GM21717 (cell line): ENCODE results near the gene CDK6.
"Not testable (repeated sequence)": the region's sequence is repeated elsewhere in the genome, so short reads cannot be mapped to it uniquely, and the experiment has no call there.

Experiments
- ATAC-seq: cut with Tn5 transposase; IDR thresholded peaks from one replicate; pipeline ENCODE4 v1.9.1; 2021; ENCODE audit warnings: mild to moderate bottlenecking, moderate library complexity; ENCODE audit not compliant: unreplicated experiment

CDK6 gene

GRCh38 chr7:92836489-92836999 is at the start of gene CDK6:
TSS of gene CDK6 (minus strand) at chr7:92836573. CDS start at chr7:92833323, 3,250 bp downstream.
- peak; percentile 32 for ATAC-seq

- not testable (repeated sequence) for ATAC-seq
Measured at GRCh38 chr7:92886039-92886438, 49.7 kb upstream of the CDK6 start.

- no peak for ATAC-seq
Measured at GRCh38 chr7:92884218-92884617, 47.8 kb upstream of the CDK6 start.

DNA sequence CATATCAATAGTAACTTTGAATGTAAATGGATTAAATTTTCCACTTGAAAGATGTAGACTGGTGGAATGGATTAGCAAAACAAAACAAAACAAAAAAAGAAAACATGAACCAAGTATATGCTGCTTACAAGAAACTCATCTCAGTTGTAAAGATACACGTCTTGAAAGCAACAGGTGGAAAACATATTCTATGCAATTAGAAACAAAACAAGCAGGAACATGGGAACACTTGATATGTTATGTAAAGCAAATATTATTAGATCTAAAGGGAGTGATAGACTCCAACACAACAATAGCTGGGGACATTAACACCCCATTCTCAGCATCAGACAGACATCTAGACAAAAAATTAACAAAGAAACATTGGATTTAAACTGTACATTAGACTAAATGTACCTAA is 46.4 kb upstream of the CDK6 start:
- ATAC-seq: no peak

DNA sequence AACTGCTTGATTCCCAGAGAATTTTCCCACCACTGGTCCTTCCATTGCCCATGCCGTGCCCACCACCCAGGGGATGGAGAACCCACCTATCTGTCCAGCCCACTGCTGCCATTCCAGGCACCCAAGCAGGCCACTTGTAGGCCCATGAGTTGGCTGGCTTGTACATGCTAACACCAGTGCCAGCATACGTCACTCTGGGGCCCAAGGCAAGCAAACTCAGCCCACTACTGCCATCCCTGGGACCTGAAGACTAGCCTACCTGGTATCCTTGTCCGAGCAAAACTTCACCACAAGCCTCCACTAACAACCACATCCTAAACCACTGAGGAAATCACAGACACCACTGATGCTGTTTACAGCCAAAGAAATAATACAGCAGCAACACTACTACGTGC is 44.7 kb upstream of the CDK6 start:
- ATAC-seq: no peak

- no peak for ATAC-seq
Measured at GRCh38 chr7:92880212-92881090, 44.1 kb upstream of the CDK6 start.

DNA sequence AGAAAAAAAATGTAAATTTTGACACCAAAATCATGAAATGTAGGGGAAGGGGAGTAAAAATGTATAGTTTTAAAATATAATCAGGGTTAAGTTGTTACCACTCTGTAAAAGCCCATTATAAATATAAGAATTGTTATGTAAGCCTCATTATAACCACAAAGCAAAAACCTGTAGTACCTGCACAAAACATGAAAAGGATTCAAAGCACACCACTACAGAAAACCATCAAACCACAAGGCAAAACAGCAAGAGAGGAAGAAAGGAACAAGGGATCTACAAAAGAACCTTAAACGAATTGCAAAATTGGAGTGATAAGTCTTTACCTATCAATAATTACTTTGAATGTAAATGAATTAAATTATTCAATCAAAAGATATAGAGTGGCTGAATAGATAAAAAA is 41.0 kb upstream of the CDK6 start:
- ATAC-seq: no peak

- ATAC-seq: no peak
Measured at GRCh38 chr7:92876836-92877235, 40.5 kb upstream of the CDK6 start.

DNA sequence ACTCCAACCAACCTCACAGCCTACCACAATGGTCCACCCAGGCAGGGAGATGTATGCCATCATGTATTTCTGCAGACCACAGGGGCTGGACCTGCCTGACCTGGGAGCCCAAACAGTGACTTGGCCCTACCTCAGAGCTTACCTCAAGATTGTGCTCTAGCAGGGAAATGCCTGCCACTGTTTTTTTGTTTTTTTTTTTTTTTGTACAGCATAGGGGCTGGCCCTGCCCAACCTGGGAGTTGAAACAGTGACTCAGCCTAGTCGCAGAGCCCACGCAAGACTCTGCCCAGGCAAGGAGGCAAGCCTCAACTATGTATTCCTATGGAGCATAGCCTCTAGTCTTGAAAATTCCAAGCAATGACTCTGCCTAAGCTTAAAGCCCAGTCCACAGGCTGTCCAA is 39.3 kb upstream of the CDK6 start:
- no peak for ATAC-seq

GRCh38 chr7:92875173-92875572 is 38.8 kb upstream of the CDK6 start:
- ATAC-seq: no peak

DNA sequence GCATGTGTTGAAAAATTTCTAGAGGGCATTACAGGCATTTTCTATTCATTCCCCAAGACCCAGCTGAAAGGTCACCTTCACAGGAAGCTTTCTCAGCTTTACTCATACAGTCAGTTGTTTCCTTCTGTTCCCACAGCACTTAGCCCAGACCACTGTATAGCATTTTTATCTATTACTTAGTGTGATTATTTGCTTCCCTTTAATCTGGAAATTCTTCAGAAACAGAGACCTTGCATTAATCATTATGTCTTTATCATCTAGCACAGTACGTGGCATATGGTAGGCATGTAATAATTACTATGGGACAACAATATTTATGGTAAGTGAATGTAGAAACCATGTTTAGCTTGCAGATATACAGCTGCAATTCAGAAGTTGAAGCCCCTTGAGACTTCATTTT is 38.2 kb upstream of the CDK6 start:
- no peak for ATAC-seq

DNA sequence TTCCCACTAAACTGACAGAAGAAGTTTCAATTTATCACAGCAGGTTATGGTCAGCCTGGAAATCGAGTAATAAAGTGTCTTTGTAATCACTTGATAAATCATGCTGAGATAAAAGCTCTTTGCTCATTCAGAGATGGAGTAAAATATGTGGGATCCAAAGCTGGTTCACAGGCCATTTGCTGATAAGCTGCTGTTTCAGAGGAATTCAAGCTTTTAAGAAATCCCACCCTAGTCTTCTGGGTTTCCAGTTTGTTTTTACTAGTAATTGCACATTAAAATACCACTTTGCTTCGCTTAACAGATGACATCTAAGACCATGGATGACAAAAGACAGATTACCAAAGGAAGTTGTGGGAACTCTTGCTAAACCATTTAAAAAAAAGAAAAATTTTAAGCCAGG is 37.4 kb upstream of the CDK6 start:
- ATAC-seq: no peak

DNA sequence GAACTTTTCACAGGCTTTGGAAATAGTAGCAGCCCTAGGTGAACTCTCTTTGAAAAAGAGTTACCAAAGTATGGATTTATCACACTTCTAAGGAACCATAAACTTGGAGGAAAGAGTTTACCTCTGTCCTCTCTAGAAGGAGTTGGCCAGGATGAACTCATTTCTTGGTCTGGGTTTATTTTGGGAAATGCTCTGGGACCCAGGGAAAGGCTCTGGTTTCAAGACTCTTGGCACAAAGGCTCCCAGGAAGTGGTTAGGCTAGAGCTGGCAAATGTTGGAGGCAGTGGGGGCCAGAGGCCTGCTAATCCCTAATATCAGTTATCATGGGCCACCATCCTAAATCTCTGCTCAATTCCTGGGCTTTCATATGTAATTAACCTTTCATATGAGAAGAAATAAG is 36.3 kb upstream of the CDK6 start:
- no peak for ATAC-seq

DNA sequence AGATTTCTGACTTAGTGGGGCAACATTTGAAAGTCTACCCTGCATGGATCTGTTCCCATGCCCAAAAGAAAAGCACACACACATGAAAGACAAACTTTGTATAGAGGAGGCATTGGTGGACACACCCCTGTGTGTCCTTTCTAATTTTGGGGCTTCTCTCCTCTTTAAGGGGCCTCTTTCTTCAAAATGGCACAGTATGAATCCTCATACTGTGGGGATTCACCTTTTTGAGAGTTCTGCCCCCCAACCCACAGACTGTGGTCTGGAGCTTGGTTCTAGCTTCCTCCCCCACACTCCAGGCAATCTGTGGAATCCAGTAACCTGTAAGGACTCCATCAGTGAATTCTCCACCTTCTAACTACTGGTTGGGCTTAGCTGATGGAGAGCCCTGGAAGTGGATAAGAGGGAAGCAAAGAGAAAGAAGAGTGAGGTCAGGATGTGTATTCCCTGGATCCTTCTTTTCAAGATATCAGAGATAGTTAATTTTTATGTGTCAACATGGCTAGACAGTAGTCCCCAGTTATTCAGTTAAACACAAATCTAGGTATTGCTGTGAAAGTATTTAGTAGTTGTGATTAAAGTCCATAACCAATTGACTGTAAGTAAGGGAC is 32.4 kb upstream of the CDK6 start:
- no peak for ATAC-seq

DNA sequence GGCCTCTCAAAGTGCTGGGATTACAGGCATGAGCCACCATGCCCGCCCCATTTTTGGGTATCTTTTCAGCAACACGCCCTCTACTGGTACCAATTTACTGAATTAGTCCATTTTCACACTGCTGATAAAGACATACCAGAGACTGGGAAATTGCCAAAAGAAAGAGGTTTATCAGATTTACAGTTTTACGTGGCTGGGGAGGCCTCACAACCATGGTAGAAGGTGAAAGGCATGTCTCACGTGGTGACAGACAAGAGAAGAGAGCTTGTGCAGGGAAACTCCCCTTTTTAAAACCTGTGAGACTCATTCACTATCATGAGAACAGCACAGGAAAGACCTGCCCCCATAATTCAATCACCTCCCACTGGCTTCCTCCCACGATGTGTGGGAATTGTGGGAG is 27.8 kb upstream of the CDK6 start:
- ATAC-seq: not testable (repeated sequence)

DNA sequence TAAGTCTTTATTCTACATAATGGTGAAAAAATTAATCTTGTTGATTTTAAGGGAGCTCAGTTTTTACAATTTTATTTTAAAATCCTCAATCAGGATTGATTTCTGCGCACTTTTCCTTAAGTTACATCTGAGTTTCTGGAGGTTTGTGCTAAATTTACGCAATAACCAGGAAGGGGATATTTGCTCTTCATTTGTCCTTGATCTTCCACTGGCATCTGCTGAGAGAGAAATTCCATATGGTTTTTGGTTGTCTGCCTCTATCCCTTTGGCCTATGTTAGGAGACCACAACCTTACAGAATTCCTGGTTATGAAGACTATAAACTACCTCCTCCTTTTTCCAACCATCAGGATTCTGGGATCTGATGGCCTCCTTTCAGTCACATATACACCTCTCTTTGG is 20.1 kb upstream of the CDK6 start:
- no peak for ATAC-seq

- ATAC-seq: no peak
Measured at GRCh38 chr7:92854501-92855238, 18.3 kb upstream of the CDK6 start.

GRCh38 chr7:92851732-92852131 is 15.4 kb upstream of the CDK6 start:
- no peak for ATAC-seq

GRCh38 chr7:92850516-92850915 is 14.1 kb upstream of the CDK6 start:
- ATAC-seq: no peak

DNA sequence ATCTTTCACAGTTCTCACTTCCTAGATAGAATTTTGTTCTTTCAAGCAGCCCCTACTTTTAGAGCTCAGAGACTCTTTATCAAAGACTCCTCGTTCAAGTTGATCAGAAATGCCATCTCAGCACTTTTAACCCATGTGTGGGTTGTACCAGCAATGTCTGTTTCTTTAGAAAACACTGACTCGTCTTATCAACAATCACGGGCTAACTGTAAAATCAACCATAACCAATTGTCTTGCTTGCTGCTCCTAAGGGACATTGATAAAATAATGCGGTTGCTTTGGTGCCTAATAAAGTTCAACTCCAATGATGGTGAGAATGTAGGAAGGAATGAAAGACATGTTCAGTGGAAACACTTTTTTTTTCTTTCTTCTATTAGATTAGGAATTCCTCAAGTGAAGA is 12.9 kb upstream of the CDK6 start:
- no peak for ATAC-seq

- no peak for ATAC-seq
Measured at GRCh38 chr7:92848851-92849250, 12.5 kb upstream of the CDK6 start.

DNA sequence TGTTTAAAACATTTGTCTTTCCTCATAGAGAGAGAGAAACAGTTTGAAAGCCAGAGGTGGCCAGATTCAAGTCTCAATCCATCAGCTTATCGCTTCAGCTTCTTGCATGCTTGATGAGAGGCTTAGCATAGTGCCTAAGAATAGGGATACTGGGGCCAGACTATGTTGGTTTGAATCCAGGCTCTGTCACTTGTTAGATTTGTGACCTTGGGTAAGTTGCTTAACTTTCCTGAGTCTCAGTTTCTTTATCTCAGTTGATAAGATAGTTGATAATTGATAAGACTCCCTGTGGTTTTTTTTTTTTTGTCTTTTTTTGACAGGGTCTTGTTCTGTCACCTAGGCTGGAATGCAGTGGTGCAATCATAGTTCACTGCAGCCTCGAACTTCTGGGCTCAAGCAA is 12.1 kb upstream of the CDK6 start:
- no peak for ATAC-seq
